Endothelial cell (in vitro differentiated cells): ENCODE measurements around the gene CUTA. TPM values are rescaled to one million over a fixed set of nuclear protein-coding genes. Genes with fewer than 3 reads are reported as not detected.
A peak's percentile ranks its signal among the peaks of the same experiment; 100 is the strongest.

Source experiments
- DNase-seq: peaks from one replicate; pipeline ENCODE4 v3.0.0; 2021; ENCODE audit warnings: low spot score
- H3K27ac Mint-ChIP-seq: one replicate; pipeline ENCODE4 v1.8.0; 2021; ENCODE audit warnings: mixed read lengths, inconsistent platforms; ENCODE audit not compliant: unreplicated experiment
- H3K27me3 Mint-ChIP-seq: one replicate; pipeline ENCODE4 v1.8.0; 2021; ENCODE audit warnings: mild to moderate bottlenecking, moderate library complexity, mixed read lengths, inconsistent platforms; ENCODE audit not compliant: unreplicated experiment
- H3K36me3 Mint-ChIP-seq: one replicate; pipeline ENCODE4 v1.8.0; 2021; ENCODE audit warnings: mild to moderate bottlenecking, low read depth, mixed read lengths, inconsistent platforms; ENCODE audit not compliant: unreplicated experiment
- H3K4me1 Mint-ChIP-seq: one replicate; pipeline ENCODE4 v1.8.0; 2021; ENCODE audit warnings: mild to moderate bottlenecking, mixed read lengths, inconsistent platforms; ENCODE audit not compliant: unreplicated experiment
- H3K4me3 Mint-ChIP-seq: one replicate; pipeline ENCODE4 v1.8.0; 2021; ENCODE audit warnings: mild to moderate bottlenecking, mixed read lengths, inconsistent platforms; ENCODE audit not compliant: unreplicated experiment
- H3K9me3 Mint-ChIP-seq: one replicate; pipeline ENCODE4 v1.8.0; 2021; ENCODE audit warnings: mixed read lengths, inconsistent platforms; ENCODE audit not compliant: unreplicated experiment
- total RNA-seq: library from RNA; stranded (reverse); fragmentation: NEBNext Ultra II Directional; extraction: Animal tissue kit (Norgen Biotek cat#: 25700); gene quantifications from one replicate; pipeline ENCODE4 v1.2.1, GENCODE V29; 2021; ENCODE audit not compliant: unreplicated experiment
- TF ChIP-seq, protein P1 (sequence below): fragments of 200-600 bp; sonication (generic); IDR thresholded peaks from one replicate; pipeline ENCODE4 v1.5.0; 2021; ENCODE audit warnings: antibody characterized with exemption; ENCODE audit not compliant: unreplicated experiment

The CUTA gene
- total RNA-seq, 1 donor from 2014 or later = 163 TPM

DNA sequence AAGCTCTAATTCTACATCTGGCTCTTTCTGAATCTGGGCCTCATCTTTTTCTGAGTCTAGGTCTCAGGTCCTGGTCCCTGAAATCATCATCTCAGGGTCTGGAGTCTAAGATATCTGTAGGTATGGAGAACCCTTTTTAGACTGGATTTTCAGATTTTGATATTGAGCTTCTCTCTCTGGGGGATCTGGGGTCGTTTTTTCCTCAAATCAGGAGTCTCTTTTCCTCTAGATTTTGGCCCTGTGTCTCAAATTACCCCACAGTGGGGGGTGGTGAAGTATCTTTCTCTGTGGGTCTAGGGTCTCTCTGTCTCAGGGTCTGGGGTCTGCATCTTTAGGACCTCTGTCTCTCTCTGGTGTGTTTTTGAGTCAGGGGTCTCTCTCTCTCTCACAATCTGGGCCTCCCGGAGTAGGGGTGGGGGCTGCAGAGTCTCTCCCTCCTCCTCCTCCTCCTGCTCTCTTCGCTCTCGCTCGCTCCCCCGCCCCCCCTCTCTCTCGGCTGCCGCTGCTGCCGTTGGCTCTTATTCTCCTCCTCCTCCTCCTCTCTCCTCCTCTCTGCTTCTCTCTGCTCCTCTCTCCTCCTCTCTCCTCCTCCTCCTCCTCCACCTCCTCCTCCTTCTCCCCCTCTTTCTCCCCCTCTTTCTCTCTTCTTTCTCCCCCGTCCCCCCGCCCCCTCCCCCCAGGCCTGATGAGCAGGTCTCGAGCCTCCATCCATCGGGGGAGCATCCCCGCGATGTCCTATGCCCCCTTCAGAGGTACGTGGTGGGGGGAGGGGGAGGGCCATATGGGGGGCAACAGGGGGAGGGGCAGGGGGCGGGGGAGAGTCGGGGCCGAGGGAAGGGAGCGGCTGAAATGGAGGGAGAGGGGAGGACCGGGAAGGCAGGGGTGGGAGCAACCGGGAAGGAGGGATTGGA lies 1.9 kb upstream of the CUTA start, which contains the start of gene SYNGAP1:
Gene SYNGAP1, plus strand, starts transcription at position 486 of the 911 bp plus-strand sequence. Its CDS starts 200 bp downstream, at position 686.
- no peak for DNase-seq
- Mint-ChIP-seq H3K27me3 (peaks cover 19% of the 10 kb centered on the region), H3K9me3 (no peaks in the 10 kb centered on the region), H3K4me3 (peak within 1 kb of the TSS; percentile 87), H3K4me1 (peaks cover 57% of the 10 kb centered on the region), H3K27ac (peak within 1 kb of the TSS; percentile 97), H3K36me3 (peaks cover 26% of the 10 kb centered on the region)
- TF ChIP-seq, protein P1, sequence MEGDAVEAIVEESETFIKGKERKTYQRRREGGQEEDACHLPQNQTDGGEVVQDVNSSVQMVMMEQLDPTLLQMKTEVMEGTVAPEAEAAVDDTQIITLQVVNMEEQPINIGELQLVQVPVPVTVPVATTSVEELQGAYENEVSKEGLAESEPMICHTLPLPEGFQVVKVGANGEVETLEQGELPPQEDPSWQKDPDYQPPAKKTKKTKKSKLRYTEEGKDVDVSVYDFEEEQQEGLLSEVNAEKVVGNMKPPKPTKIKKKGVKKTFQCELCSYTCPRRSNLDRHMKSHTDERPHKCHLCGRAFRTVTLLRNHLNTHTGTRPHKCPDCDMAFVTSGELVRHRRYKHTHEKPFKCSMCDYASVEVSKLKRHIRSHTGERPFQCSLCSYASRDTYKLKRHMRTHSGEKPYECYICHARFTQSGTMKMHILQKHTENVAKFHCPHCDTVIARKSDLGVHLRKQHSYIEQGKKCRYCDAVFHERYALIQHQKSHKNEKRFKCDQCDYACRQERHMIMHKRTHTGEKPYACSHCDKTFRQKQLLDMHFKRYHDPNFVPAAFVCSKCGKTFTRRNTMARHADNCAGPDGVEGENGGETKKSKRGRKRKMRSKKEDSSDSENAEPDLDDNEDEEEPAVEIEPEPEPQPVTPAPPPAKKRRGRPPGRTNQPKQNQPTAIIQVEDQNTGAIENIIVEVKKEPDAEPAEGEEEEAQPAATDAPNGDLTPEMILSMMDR = no peak

DNA sequence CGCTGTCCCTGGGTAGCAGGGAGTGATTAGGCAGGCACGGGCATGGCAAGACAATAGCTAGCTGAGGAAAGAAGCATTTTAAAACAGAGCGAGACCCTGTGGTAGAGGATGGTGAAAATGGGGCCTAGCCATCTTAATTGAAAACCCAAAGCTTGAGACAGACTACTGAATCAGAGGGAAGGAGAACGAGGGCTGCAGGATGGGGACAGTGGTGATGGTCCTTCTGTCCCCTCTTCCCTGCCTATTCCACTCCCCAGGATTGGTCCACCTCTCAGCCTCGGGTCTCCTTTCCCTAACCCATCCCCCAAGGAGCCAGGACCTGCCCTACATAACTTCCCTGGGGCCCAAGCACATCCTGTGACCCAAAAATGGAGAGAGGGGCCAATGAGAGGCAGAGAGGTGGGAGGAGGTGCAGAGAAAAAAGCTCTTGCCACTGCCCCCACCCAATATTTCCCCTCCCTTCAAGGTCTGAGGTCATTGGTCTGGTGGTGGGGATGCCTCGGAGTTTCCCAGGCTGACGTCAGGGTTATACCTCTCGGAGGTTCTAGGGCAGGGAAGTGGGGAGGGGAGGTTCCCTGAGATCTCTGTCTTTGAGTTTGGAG lies 884 bp upstream of the CUTA start:
- Mint-ChIP-seq H3K27me3 (peaks cover 15% of the 10 kb centered on the region), H3K4me3 (peak overlapping the region; percentile 96), H3K36me3 (peaks cover 30% of the 10 kb centered on the region), H3K9me3 (no peaks in the 10 kb centered on the region), H3K27ac (peak overlapping the region; percentile 97), H3K4me1 (peaks cover 53% of the 10 kb centered on the region)
- no peak for DNase-seq
- TF ChIP-seq, protein P1 = no peak

DNA sequence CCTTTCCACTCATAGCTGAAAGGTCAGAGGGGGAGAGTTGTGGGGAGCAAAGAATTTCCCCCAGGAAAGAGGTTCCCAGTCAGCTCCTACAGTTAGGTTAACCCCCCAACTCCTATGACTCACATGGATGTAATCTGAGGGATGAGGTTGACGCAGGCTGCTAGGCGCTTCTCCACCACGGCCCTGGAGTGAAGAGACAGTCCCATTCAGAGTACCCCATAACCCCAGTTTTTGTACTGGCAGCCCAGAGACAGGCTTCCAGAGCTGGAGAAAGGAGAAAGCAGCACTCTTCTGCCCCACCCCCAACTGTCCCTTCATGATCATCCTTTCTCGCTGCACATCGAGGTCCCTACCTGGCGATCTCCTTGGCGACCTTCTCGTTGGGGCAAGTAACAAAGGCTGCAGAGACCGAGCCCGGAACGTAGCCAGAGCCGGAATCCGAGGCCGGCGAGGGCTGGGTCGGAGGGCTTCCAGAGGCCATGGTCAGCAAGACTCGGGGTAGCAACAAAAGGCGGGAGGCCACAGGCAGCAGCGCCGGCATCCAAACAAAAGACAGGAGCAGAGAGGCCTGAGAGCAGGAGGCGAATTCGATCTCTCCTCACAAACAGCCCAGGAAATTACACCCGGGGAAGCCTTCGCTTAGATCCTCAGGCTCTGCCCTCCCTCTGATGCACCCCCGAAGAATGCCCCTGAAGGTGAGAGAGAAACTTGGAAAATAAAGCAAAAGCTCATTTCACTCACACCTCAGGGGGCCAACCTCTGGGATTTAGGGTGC lies 592 bp downstream of the CUTA start:
- no peaks in the 10 kb centered on the region for H3K9me3 Mint-ChIP-seq
- no peak for DNase-seq
- H3K4me1 Mint-ChIP-seq = peaks cover 56% of the 10 kb centered on the region
- peak overlapping the region; percentile 96 for H3K4me3 Mint-ChIP-seq
- H3K27ac Mint-ChIP-seq = peak overlapping the region; percentile 84
- peaks cover 21% of the 10 kb centered on the region for H3K27me3 Mint-ChIP-seq
- peaks cover 43% of the 10 kb centered on the region for H3K36me3 Mint-ChIP-seq
- TF ChIP-seq, protein P1 = no peak

DNA sequence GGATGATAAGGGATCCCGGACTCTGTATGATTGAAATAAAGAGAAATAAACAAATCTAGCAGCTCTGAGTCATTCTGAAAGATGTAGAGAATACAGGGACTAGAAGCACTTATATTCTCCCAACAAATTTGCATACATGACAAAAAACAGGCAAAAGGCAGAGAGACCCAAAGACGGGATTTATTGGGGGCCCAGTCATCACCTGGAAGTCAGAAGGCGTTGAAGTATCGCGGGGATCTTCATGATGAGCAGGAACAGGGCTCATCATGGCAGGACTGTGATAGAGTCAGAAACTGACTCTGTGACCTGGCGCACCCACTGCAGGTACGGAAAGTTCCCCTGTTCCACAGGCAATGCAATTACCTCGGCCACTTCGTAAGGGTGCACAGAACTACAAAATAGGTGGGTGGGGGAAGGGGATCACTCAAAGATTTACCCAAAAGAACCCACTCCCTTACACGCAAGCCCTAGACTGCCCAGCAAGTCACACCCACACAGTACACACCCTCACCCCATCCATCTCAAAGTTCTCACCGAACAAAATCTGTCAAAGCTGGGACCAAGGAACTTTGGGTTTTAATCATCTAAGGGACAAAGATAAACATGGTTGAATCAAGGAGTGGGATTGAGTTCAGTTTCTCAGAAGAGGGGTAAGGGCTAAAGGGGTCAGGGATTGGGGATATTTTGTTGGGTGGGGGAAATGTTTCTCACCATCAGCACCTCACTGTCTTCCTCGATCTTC lies 1.4 kb downstream of the CUTA start:
- peaks cover 25% of the 10 kb centered on the region for H3K27me3 Mint-ChIP-seq
- H3K4me1 Mint-ChIP-seq = peaks cover 58% of the 10 kb centered on the region
- peak overlapping the region; percentile 84 for H3K27ac Mint-ChIP-seq
- TF ChIP-seq, protein P1 = no peak
- H3K9me3 Mint-ChIP-seq = no peaks in the 10 kb centered on the region
- peak overlapping the region; percentile 96 for H3K4me3 Mint-ChIP-seq
- DNase-seq = no peak
- H3K36me3 Mint-ChIP-seq = peaks cover 44% of the 10 kb centered on the region
